ENCODE measurements around the gene OPALIN.
"Not testable (repeated sequence)": the region's sequence is repeated elsewhere in the genome, so short reads cannot be mapped to it uniquely, and the experiment has no call there.

The OPALIN gene

DNA sequence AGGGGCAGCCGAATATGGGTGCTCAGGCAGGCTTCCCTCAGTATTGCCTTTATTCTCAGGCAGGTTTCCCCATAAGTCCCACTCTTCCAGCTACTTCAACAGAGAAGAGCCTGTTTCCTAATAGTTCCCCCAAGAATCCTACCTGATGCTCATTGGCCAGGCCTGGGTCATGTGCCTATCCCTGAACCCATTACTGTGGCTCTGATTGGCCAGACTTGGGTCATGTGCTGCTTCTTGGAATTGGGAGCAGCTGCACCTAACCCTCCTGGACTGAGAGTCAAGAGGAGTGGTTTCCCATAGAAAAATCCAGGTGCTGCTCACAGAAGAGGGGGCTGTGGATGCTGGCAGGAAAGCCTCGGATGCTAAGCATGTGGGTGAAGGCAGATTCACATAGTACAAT is 21.7 kb downstream of the OPALIN start:
- DNase-seq, result no peak

DNA sequence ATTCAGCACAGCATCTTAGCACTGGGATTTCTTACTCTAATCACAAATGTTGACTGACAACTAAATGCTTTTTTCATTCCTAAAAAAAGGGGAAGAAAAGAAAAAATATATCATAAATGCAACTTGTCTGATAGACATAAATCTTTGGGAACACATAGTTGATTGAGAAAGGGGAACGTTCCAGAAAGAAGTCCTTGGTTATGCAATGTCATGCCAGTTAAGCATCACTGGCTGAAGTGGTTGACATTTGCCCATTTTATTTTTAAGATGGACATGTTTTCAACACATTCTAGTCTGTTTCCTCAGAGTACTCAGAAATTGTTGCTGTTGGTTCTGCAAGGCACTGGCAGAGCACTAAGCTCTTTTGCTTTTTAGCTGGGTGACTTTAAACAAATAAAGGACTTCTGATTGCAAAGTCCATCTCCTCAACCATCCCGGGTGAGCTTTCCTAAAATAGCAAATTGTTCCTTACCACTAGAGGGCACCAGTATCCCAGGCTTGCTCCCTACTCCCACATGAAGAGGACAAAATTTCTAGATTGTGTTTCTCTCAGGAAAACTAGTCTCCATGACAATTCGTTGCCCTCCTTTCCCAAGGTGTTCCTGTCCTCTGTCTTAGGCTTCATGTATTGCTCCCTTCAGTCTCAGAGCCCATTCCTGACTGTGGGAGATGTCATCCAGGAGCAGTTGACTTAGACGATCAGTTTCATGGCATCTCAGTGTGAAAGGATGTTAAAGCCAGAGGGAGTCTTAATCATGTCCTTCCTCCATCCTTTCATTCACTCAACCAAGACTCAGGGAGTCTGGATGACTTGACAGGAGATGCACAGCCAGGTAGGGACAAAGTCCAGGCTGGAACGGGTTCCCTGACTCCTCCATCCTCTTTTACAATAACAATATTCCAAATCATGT is 23.9 kb downstream of the OPALIN start:
- DNase-seq, result peak in 1 of 2 donors; percentile 10

DNA sequence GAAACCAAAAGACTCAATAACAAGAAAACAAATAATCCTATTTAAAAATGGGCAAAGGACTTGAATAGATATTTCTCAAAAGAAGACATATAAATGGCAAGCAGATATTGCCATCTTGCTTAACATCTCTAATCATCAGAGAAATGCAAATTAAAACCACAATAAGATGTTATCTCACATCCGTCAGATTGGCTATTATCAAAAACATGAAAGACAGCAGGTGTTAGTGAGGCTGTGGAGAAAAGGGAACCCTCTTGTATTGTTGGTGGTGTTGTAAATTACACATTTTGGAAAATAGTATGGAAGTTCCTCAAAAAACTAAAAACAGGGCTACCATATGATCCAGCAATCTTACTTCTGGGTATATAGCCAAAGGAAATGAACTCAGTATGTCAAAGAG is 25.7 kb downstream of the OPALIN start:
- DNase-seq, result peak in 1 of 2 donors; percentile 33

DNA sequence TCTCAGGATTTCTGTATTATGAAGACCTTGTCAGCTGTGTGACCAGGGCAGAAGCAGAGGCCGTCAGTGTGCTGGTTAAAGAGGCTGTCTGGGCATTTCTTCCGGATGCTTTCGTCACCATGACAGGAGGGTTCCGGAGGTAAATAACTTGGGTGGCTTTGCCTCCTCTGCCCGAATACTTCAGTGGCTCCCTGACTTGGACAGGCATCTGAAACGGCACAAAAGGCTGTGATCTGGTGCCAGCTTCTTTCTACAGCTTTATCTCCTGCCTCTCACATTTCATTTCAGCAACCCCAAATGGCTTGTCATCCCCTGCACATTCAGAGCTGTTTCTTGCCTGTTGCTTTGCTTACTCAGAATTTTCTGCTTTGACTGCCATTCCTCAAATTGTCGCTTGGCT is 31.3 kb downstream of the OPALIN start:
- no peak for DNase-seq

DNA sequence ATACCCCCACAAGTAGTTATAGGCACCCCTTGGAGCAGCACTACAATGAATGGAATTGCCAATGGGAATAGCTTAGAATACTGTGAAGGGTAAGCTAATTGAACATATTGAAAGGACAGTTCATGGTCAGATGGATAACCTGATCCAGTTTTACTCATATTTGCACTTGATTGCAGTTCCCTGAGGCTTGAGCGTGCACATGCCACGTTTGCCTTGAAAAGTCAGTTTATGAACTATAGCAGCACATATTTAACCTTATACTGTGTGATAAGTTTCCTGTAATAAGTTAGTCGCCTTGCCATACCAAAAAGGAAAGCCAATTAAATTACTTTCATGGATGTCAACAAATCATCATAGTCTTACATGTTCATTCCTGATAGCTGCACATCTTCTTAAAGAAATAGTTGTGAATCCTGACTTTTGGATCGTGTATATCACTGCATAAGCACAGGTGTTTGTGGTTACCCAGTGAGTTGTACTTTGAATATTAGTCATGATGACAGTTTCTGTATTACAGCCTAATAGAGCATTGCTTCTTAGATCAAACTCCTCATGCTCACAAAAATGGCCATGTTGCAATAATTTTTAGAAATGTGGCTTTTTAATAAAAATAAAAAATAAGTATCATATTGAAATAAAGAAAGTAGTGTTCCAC is 33.0 kb downstream of the OPALIN start:
- DNase-seq, result no peak

DNA sequence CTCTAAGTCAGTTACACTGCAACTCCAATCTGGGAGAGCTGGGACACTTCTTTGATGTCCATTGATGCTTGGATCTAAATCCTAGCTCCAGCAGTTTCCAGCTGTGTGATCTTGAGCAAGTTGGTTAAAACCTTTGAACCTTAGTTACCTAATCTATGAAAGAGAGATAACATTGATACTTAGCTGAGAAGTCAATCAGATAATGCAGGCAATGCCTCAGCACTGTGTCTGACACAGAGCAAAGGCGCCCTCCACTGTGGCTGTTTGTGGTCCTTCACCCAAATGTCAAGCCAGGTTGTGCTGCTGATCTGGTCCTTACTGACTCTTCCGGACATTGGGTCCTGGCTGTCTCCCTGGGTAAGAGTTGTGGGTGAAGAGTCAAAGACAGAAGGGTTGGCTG is 34.4 kb downstream of the OPALIN start:
- DNase-seq, result no peak

DNA sequence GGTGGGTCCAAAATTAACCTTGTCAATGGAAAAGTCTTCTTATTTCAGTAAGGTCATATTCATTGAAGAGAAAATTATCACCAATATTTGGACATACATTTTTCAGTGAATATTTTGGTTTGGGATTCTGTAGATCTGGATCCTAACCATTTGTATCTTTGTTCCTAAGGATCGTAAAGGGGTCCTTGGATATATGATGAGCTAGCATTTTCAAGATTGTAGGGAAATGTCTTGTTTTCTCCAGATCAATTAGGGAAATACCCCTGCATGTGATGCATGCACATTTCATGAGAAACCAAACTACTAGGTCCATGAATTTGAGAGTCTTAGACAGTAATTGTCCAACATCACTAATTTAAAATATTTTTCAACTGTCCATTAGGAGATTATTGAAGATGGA is 36.5 kb downstream of the OPALIN start:
- DNase-seq, result no peak

DNA sequence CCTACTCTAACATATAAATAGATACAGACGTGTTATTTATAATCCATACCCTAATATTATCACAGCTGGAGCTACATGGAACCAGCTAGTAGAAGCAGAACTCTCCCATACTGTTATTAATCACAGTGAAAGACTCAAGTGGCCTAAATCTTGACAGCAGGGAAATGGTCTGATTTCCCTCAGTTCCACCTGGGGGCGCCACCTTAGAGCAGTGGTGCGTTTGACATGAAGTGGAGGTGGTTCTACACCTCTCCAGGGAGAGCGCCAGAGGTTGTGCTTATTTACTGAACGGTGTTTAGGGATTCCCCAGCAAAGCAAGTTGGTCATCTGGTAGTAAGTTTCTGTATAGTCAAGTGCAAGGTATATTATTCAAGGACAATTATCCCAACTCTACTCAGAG is 37.0 kb downstream of the OPALIN start:
- DNase-seq, result no peak

DNA sequence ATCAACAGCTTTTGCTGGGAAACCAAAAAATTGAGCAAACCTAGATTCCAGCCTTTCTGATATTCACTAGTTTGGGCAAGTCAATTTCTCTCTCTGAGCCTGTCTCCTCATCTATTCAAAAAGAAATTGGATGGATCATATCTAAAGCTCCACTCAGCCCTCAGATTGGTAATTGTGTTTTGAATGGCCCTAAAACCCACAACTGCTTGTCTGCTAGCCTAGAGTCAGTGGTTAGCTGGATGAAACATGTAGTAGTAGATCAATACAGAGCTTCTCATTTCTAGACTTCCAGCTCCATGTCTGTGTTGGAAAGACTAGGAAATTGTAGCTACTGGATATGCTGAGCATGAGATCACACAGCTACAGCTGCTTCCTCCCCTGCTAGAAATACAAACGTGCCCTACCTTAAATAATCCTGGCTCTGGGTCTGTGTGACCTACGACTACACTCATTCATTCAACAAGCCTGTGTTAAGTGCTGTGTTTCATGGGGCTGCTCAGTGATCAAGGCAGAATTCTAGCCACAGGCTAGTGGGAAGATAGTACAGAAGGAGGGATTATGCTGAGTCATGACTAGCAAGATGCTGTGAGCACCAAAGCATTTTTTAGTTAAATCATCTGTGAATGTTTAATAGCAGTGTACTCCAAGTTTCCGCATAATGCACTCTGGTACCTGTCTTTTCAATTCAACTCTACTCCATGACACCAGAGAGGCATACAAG is 38.9 kb downstream of the OPALIN start:
- DNase-seq, result no peak

DNA sequence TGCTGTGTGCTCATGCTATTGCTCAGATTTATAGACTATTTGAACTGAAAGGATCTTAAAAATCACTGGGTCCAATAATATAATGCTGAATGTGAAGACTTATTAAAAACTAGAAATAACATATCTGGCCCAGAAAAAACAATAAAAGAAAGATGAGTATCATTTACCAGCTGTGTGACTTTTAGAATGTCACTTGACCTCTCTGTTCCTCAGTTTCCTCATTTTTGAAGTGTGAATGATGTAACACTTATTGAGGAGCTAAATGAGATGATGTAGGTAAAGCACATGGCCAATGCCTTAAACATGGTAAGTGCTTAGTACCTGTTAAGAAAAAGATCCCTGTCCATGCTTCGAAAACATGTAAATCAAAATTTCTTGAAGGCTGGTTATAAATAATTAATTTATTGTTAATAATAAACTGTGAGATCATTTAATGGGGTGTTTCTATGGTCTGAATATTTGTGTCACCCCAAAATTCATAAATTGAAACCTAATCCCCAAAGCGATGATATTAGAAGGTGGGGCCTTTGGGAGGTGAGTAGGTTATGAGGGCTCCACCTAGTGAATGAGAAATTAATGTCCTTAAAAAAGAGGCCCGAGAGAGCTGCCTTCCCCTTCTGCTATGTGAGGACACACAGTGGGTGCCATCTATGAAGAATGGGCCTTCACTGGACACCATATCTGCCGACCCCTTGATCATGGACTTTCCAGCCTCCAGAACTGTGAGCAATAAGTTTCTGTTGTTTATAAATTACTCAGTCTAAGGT is 41.6 kb downstream of the OPALIN start:
- DNase-seq, result no peak

DNA sequence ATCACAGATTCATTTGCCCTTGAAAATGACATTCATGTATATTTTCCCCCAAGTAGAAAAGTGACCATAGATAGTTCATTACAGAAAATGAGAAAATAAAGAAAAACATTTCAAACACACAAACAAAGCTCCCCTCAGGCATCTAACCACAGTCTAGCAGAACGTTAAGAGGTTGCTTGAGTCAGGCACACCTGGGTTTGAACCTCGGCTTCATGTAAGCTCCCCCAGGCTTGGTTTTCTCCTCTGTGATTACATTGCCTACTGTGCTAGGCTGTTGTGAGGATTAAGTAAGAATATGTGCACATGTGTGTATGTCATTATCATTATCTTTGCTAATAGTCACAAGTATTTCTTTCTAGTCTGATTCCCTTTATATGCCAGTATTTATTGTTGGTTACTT is 45.5 kb downstream of the OPALIN start:
- no peak for DNase-seq

DNA sequence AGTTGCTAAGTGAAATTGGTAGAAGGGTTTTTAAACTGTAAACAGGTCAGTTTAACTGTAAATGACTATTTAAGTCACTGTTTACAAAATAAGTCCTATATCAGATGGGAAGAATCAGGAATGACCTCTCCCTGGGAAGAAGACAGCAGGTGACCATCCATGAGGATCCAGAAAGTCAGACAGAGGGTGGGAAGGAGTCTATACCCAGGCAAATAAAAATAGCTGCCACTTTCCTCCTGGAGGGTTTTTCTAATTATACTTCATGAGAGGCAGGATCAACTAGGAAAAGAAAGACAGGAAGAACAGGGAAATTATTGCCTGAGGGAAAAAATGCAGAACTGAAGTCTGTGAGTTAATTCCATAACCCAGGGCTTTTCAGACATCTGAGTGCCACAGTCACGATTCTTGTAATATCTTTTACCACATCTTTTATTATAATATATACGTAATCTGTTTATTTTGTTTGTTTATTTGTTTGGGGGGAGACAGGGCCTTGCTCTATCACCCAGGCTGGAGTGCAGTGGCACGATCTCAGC is 47.6 kb downstream of the OPALIN start:
- no peak for DNase-seq

DNA sequence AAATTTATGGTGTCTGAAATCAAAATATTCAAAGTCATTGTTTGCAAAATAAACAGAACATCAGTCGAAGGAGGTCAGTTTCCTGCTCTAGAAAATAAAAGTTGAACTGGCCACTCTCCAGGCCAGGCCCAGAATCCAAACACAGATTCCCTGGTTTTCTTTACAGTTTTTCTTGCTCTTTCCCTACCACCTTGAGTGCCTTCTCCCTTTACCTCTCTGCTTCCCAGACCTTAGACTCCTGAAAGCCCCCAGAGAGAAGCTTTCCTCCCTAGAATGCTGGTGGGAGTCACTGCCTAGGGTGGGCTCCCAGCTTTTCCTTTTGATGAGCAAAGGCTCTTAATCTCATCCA is 48.5 kb downstream of the OPALIN start:
- DNase-seq, result no peak

DNA sequence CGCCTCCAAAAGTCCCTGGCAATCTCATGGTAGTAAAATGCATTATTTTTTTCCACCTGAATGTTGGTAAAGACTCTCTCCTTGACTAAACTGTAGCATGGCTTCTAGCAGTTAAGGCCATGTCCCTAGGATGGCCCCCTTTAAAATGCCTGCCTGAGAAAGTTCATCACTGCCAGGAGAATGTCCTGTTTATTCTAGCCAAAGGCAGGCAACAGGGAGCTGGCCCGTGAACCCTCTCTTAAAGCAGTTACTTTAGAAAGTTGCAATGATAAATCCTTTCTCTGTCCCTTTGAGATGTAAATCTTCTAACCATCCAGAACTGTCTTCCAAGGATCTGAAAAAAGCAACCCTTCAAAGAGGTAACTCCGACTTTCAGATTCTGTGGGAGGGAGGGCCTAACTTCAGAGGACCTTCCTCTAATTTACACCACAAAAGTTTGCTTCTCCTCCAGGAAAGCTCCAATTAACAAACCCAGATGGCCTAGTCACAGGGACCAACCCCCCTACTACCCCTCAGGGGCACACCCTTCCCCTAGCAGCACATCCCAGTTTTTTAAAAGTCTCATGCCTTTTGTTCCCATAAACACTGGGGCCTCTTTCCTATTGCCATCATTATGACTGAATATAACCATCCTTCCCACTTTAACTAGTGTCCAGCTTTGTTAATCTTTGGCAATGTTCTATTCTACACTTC is 49.0 kb downstream of the OPALIN start:
- DNase-seq, result no peak

DNA sequence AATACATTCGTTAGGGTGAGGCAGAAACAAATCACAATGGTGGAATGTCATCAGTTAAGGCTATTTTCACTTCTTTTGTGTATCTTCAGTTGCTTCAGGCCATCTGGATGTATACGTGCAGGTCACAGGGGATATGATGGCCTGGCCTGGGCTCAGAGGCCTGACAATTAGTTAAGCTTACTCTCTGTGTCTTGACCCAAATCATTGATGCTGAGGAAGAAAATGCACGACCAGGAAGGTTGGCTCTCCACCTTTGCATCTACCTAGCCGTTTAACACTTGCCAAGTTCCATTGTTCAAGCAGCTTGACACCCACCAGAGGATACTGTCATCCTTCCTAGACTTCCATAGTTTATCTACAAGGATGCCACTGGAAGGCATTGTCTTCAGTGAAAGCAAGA is 49.9 kb downstream of the OPALIN start:
- not testable (repeated sequence) for DNase-seq

DNA sequence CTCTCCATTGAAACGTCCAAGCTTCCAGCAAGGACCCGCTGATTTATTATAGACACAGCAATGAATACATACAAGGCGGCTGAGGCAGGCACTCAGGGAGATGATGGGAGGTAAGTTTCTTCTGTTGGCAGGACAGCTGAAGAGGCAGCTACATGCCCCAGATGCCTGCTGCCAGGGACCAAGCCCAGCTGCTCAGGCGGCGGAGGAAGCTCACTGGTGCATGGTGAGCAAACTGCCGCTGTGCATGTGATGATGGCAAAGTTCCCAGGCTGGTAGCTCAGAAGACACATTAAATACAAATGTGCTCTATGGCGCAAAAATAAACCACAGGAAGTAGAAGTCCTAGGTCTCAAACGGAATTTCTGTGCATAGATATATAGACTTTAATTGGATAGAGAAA is 52.3 kb downstream of the OPALIN start:
- DNase-seq, result peak in 1 of 2 donors; percentile 43

DNA sequence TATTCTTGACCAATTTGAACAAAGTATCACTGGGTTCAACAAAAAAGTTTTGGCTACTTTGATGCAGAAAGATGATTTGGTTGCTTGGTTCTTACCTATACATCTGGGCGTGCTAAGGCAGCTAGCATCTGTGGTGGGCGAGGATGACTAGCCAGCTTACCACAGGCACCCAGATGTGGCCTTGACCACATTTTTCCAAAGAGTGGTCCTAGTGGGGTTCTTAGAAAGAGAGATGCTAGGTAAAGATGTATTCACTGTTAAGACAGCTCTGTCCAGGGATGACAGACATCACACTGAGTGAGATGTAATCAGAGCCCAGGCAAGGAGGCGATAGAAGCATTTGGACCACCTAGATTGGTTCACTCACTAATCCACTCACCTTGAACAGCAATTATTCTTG is 53.8 kb downstream of the OPALIN start:
- DNase-seq, result no peak

DNA sequence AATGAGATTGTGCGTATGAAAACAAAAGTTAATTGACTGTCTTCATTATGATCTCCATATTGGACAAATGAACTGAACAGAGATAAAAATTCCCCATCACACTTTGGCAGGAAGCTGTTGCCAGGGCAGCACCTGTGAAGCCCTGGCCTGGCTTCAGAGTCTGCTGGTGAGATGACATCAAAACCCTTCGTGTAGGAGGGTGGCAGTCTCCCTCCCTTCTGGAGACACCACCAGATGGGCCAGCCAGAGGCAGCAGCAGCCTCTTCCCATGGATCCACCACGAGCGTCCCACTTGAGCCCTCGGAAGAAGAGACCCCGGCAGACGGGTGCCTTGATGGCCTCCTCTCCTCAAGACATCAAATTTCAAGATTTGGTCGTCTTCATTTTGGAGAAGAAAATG is 54.6 kb downstream of the OPALIN start, which contains the start of gene DNTT:
DNTT (plus strand) TSS at position 205 of the 400 bp plus-strand sequence; CDS start at position 269, 64 bp downstream.
- DNase-seq, result no peak

DNA sequence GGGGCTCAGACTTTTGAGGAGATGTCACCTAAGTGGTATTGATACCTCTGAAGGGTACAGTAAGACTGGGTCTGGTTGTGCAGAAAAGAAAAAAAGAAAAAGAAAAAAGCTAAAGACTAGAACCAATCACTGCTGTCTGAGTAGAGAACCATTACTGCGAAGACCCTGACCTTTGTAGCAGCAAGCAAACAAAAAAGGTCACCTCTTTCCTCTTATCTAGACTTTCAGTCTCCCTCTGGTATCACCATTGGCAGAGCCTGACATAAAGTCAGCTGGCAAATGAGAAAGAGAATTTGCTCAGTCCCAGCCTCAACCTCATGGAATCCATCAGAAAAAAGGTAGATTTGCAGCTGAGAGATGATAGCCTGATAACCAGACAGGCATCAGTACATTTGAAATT is 57.2 kb downstream of the OPALIN start:
- no peak for DNase-seq

DNA sequence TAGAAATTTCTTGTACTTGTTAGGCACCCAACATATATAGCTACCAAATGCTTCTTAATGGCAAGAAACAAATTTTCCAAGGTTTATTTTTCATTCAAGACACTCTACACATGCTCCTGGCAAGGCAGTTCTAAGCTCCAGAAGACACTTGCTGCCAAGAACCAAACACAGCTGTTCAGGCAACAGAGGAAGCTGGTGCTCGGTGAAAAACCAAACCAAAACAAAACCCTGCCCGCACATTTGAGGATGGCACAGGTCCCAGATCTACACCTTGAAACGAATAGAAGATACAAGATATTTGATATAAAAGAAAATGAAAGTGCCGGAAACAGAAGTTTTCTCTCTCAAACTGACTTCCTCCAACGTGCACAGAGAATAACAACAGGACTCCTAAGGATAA is 59.4 kb downstream of the OPALIN start:
- peak in 1 of 2 donors; percentile 22 for DNase-seq

DNA sequence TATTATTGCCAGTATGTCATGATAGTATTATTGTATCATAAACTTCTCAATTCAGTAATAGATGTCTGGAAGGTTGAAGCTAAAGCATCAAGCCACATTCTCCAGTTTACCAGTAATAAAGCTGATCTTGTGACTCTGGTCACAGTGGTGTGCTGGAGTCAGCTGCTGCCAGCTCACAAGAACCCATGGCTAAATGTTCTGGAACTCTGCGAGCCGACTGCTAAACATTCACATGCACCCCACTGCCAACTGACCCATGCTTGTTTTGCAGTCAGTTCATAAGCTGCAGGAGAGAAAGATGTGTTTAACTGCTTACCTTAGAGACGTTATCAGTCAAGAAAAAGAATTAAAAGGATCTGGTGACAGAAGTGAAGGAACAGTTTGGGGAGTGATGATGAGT is 60.4 kb downstream of the OPALIN start:
- DNase-seq, result no peak

DNA sequence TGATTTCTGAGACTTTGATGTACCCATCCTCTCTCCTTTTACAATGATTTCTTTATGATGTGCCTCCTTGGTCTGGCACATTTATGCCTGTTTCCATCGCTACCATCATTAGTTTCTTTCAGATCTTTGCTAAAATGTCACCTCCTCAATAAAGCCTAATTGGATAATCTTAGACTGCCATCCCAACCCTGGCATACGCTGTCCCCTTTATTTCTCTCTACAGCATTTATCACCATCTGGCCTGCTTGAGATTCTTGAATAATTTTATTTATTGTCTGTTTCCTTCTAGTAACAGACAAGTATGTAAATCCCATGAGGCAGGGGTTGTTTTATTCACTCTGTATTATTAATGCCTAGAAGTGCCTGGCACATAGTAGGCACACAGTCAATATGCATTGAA is 61.3 kb downstream of the OPALIN start:
- DNase-seq, result no peak

Data from CD4-positive, alpha-beta T cell treated with Interleukin-4 for 1 hour (primary cell).